GM18951 (cell line): ENCODE data around the gene NTNG1.

Source experiments
- POLR2A ChIP-seq: IDR thresholded peaks from 4 replicates; pipeline ENCODE4 v1.6.1; 2011; ENCODE audit warnings: mild to moderate bottlenecking; ENCODE audit not compliant: insufficient read length, insufficient read depth; ENCODE audit errors: extremely low read depth
- in situ Hi-C: fragments of 300-500 bp; cut with MboI; formaldehyde crosslinking; loops from one replicate; pipeline ENCODE4 v1.12.0; 2022; ENCODE audit warnings: low sequenced_read_pairs, mixed read lengths, inconsistent platforms; ENCODE audit not compliant: unreplicated experiment

Gene NTNG1

GRCh38 chr1:107263291-107263915 is 122.6 kb downstream of the NTNG1 start:
- in situ Hi-C loops, result no loop called here
- TF ChIP-seq POLR2A, result no peak

- no peak for TF ChIP-seq POLR2A
- in situ Hi-C loops, result no loop called here
Observed at GRCh38 chr1:107264007-107264406, 123.2 kb downstream of the NTNG1 start.

GRCh38 chr1:107264561-107264960 is 123.7 kb downstream of the NTNG1 start:
- in situ Hi-C loops, result no loop called here
- no peak for TF ChIP-seq POLR2A

GRCh38 chr1:107267489-107267888 is 126.7 kb downstream of the NTNG1 start:
- in situ Hi-C loops, result no loop called here
- no peak for TF ChIP-seq POLR2A

- in situ Hi-C loops, result no loop called here
- no peak for TF ChIP-seq POLR2A
Observed at GRCh38 chr1:107272321-107272720, 131.5 kb downstream of the NTNG1 start.

- TF ChIP-seq POLR2A, result no peak
- in situ Hi-C loops, result no loop called here
Observed at GRCh38 chr1:107273515-107273914, 132.7 kb downstream of the NTNG1 start.

GRCh38 chr1:107274227-107274626 is 133.4 kb downstream of the NTNG1 start:
- no peak for TF ChIP-seq POLR2A
- in situ Hi-C loops, result no loop called here

GRCh38 chr1:107276247-107276646 is 135.4 kb downstream of the NTNG1 start:
- in situ Hi-C loops, result no loop called here
- TF ChIP-seq POLR2A, result no peak

GRCh38 chr1:107277022-107277421 is 136.2 kb downstream of the NTNG1 start:
- no peak for TF ChIP-seq POLR2A
- in situ Hi-C loops, result no loop called here

GRCh38 chr1:107286125-107286524 is 145.3 kb downstream of the NTNG1 start:
- no peak for TF ChIP-seq POLR2A
- in situ Hi-C loops, result no loop called here

- TF ChIP-seq POLR2A, result no peak
- in situ Hi-C loops, result no loop called here
Observed at GRCh38 chr1:107291987-107292386, 151.1 kb downstream of the NTNG1 start.

GRCh38 chr1:107293901-107294613 is 153.2 kb downstream of the NTNG1 start:
- TF ChIP-seq POLR2A, result no peak
- in situ Hi-C loops, result no loop called here

GRCh38 chr1:107294686-107295085 is 153.8 kb downstream of the NTNG1 start:
- in situ Hi-C loops, result no loop called here
- no peak for TF ChIP-seq POLR2A

GRCh38 chr1:107297681-107298080 is 156.8 kb downstream of the NTNG1 start:
- TF ChIP-seq POLR2A, result no peak
- in situ Hi-C loops, result no loop called here
